ENCODE measurements around the gene LRRC8A. TPM values are rescaled to one million over a fixed set of nuclear protein-coding genes. Genes with fewer than 3 reads are reported as not detected.

The LRRC8A gene
- total RNA-seq, 1 experiment from 2014 or later = 71.4 TPM

GRCh38 chr9:128901822-128902221 lies 19.9 kb downstream of the LRRC8A start:
- no peak for DNase-seq (ENCODE audit: low spot score)

- peak; percentile 93 for DNase-seq (ENCODE audit: low spot score)
These were observed 20.6 kb downstream of the LRRC8A start for GRCh38 chr9:128902351-128903078.

GRCh38 chr9:128903079-128903461 lies 21.1 kb downstream of the LRRC8A start:
- DNase-seq (ENCODE audit: low spot score) = no peak

- peak; percentile 71 for DNase-seq (ENCODE audit: low spot score)
These were observed 22.1 kb downstream of the LRRC8A start for GRCh38 chr9:128903871-128904620.

GRCh38 chr9:128905964-128906363 lies 24.0 kb downstream of the LRRC8A start:
- no peak for DNase-seq (ENCODE audit: low spot score)

GRCh38 chr9:128906741-128907140 lies 24.8 kb downstream of the LRRC8A start:
- DNase-seq (ENCODE audit: low spot score) = no peak

GRCh38 chr9:128908372-128908771 lies 26.4 kb downstream of the LRRC8A start:
- DNase-seq (ENCODE audit: low spot score) = no peak

- DNase-seq (ENCODE audit: low spot score) = no peak
These were observed 27.9 kb downstream of the LRRC8A start for GRCh38 chr9:128909859-128910258.

- peak; percentile 56 for DNase-seq (ENCODE audit: low spot score)
These were observed 29.0 kb downstream of the LRRC8A start for GRCh38 chr9:128910906-128911305.

GRCh38 chr9:128911529-128912035 lies 29.6 kb downstream of the LRRC8A start:
- DNase-seq (ENCODE audit: low spot score) = peak; percentile 96

- DNase-seq (ENCODE audit: low spot score) = peak; percentile 95
These were observed 30.4 kb downstream of the LRRC8A start for GRCh38 chr9:128912270-128912853.

- no peak for DNase-seq (ENCODE audit: low spot score)
These were observed 31.3 kb downstream of the LRRC8A start for GRCh38 chr9:128913048-128913900.

- no peak for DNase-seq (ENCODE audit: low spot score)
These were observed 32.3 kb downstream of the LRRC8A start for GRCh38 chr9:128913995-128914772.

GRCh38 chr9:128916204-128916603 lies 34.3 kb downstream of the LRRC8A start:
- no peak for DNase-seq (ENCODE audit: low spot score)

GRCh38 chr9:128916745-128917144 lies 34.8 kb downstream of the LRRC8A start:
- DNase-seq (ENCODE audit: low spot score) = no peak

GRCh38 chr9:128917151-128917849 lies 35.4 kb downstream of the LRRC8A start:
- no peak for DNase-seq (ENCODE audit: low spot score)

- no peak for DNase-seq (ENCODE audit: low spot score)
These were observed 37.0 kb downstream of the LRRC8A start for GRCh38 chr9:128918921-128919320.

- no peak for DNase-seq (ENCODE audit: low spot score)
These were observed 37.6 kb downstream of the LRRC8A start for GRCh38 chr9:128919402-128920089.

GRCh38 chr9:128920381-128921058 lies 38.6 kb downstream of the LRRC8A start, which contains the start of gene PHYHD1:
PHYHD1 (plus strand) TSS chr9:128920982; CDS start chr9:128922324, 1,342 bp downstream.
- DNase-seq (ENCODE audit: low spot score) = peak; percentile 89
